ENCODE results near the gene REEP1. TPM values are rescaled to one million over a fixed set of nuclear protein-coding genes. Genes with fewer than 3 reads are reported as not detected.

The REEP1 gene
- total RNA-seq, 4 donors from 2014 or later: 1.7 to 12.0 (median 3.6) TPM

DNA sequence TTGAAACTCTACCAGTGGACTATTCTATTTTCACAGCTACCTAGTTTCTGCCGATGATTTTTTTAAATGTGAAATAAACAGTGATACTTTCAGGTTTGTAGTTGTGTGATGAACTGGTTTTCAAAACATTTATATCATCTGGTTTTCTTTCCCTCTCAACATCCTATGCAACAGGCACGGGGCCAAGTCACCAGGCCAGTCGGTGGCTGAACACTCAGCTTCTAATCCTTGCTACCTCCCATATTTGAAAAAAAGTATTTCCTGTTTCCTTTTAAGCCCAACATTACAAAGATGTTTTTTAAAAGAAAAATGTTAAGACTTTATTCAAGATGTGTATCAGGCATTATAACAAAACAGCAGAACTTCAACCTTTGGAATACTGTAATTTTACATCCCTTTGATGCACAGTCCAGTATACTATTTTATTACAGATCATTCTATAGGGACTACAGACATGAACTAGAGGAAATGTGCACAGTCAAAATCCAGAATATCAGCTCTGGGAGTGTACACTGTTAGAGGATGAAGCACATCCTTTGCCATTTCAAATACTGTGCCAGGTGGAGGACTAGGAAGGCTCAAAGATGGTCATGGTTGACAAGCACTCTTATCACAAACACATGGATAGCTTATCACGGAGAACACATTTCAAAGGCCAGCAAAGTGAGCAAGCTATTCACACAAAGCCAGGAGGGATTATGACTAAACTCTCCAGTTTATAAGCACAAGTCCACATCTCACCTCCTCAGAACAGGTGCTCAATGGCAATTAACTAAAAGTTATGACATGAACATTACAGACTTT is 123.5 kb downstream of the REEP1 start:
- peak in 1 of 3 donors; percentile 42 for DNase-seq
- peaks cover 0 to 30% (median 0%) of the 10 kb centered on the region in 3 donors for H3K36me3 ChIP-seq
- H3K27ac ChIP-seq: peak overlapping the region in 2 of 4 donors; percentile 12 to 36
- no peak overlapping the region for H3K4me3 ChIP-seq
- H3K4me1 ChIP-seq: peaks cover 0 to 27% (median 0%) of the 10 kb centered on the region in 4 donors
- TF ChIP-seq POLR2A (IDR thresholded peaks at IDR 0.05): no peak
- TF ChIP-seq, protein P1, sequence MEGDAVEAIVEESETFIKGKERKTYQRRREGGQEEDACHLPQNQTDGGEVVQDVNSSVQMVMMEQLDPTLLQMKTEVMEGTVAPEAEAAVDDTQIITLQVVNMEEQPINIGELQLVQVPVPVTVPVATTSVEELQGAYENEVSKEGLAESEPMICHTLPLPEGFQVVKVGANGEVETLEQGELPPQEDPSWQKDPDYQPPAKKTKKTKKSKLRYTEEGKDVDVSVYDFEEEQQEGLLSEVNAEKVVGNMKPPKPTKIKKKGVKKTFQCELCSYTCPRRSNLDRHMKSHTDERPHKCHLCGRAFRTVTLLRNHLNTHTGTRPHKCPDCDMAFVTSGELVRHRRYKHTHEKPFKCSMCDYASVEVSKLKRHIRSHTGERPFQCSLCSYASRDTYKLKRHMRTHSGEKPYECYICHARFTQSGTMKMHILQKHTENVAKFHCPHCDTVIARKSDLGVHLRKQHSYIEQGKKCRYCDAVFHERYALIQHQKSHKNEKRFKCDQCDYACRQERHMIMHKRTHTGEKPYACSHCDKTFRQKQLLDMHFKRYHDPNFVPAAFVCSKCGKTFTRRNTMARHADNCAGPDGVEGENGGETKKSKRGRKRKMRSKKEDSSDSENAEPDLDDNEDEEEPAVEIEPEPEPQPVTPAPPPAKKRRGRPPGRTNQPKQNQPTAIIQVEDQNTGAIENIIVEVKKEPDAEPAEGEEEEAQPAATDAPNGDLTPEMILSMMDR (IDR thresholded peaks at IDR 0.05): no peak
- no peaks in the 10 kb centered on the region for H3K9me3 ChIP-seq
- H3K27me3 ChIP-seq: no peaks in the 10 kb centered on the region

DNA sequence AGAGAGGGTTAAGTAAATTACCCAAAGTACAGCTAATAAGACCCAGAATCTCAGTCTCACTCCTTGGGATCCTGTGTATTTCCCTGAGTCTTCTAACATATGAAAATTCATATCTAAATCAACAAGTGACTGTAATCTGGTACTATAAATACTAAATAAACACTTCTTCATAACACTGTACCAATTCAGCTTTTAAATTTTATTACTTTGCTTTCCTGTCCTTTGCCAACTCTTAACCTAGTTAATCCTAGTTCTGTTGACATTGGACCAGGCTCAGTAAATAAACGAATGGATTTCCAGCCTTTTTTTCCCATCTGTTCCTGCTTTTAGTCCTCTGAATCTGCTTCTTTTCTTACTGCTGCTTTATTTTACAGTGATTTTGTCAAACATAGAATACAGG is 124.4 kb downstream of the REEP1 start:
- Histone ChIP-seq H3K4me1 (peaks cover 0 to 27% (median 0%) of the 10 kb centered on the region in 4 donors), H3K4me3 (no peak overlapping the region), H3K27ac (no peak overlapping the region), H3K27me3 (no peaks in the 10 kb centered on the region), H3K9me3 (no peaks in the 10 kb centered on the region), H3K36me3 (peaks cover 0 to 38% (median 0%) of the 10 kb centered on the region in 3 donors)
- TF ChIP-seq POLR2A (IDR thresholded peaks at IDR 0.05): no peak
- TF ChIP-seq, protein P1 (IDR thresholded peaks at IDR 0.05): no peak
- DNase-seq: no peak

DNA sequence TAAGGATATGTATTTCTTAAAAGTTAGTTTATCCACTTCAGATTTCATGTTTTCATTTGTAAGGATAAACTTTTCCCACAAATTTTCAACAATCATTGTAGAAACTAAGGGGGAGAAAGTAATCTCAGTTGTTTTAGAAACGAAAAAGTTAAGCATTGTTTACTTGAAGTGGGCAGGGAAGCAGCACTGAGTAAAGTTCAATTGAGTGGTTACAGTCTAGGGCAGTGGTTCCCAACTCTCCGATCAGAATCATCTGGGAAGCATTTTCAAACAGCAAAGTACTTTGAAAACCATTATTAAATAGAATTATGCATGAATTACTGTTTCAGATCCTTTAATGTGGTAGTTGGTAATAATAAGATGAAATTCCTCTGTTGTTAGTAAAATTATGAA is 125.6 kb downstream of the REEP1 start:
- TF ChIP-seq, protein P1 (IDR thresholded peaks at IDR 0.05): no peak
- TF ChIP-seq POLR2A (IDR thresholded peaks at IDR 0.05): no peak
- peaks cover 0 to 51% (median 0%) of the 10 kb centered on the region in 3 donors for H3K36me3 ChIP-seq

DNA sequence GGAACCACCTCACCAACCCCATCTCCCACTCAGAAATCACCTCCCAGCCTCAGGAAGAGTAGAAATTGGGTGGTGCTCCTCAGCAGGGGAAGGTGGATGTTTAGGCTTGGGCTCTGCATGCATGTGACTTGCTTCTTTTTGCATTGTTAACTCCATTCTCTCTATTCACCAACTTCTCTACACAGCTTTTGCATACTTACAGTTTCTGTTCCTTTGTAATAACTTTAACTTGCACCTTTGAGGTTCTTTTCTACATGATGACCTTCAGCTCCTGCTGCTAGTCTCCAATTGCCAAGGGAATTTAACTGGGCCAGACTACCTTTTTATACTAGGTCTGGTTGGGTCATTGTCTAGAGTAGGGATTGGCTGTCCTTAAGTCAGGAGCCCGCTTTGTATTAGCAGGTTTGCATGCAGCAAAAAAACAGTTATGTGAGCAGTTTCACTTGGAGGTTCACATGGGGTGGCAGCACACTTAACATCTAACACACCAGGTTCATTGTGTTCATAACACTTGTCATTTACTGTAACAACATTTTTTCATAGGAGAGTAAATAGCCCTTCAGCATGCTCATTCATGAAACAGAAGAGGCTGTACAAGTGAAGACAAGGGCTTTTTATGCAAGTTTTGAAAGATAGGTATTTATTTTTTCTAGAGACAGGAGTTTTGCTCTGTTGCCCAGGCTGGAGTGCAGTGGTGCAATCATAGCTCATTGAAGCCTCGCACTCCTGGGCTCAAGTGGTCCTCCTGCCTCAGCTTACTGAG is 126.2 kb downstream of the REEP1 start:
- Histone ChIP-seq H3K27ac (no peak overlapping the region), H3K9me3 (no peaks in the 10 kb centered on the region), H3K27me3 (no peaks in the 10 kb centered on the region), H3K4me3 (no peak overlapping the region), H3K36me3 (peaks cover 0 to 57% (median 0%) of the 10 kb centered on the region in 3 donors), H3K4me1 (peaks cover 0 to 22% (median 0%) of the 10 kb centered on the region in 4 donors)
- DNase-seq: no peak
- TF ChIP-seq POLR2A (IDR thresholded peaks at IDR 0.05): no peak
- TF ChIP-seq, protein P1 (IDR thresholded peaks at IDR 0.05): no peak

More for the DNA sequence above, 125.6 kb downstream of the REEP1 start:
- H3K27ac ChIP-seq: no peak overlapping the region
- H3K4me1 ChIP-seq: peaks cover 0 to 25% (median 0%) of the 10 kb centered on the region in 4 donors
- no peak for DNase-seq
- H3K27me3 ChIP-seq: no peaks in the 10 kb centered on the region
- no peak overlapping the region for H3K4me3 ChIP-seq
- H3K9me3 ChIP-seq: no peaks in the 10 kb centered on the region

DNA sequence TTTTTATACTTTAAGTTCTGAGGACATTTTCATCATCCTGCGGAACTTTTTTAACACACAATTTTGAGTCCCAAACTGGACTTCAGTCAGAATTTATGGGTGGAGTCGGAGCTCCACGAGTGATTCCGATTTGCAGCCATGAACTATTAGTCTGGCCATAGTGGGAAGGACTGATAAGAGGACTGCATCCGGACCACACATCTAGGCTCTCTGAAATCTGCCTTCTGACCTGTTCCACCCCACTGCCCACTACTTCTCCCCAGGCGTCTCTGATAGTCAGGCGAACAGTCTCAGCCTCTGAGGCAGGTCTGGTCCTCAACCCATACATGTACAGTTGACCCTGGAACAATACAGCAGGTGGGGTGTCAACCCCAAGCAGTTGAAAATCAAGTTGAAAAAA is 133.0 kb downstream of the REEP1 start:
- no peaks in the 10 kb centered on the region for H3K27me3 ChIP-seq
- no peaks in the 10 kb centered on the region for H3K9me3 ChIP-seq
- DNase-seq: no peak
- no peak for TF ChIP-seq POLR2A (IDR thresholded peaks at IDR 0.05)
- TF ChIP-seq, protein P1 (IDR thresholded peaks at IDR 0.05): no peak
- H3K4me1 ChIP-seq: peaks cover 0 to 13% (median 2%) of the 10 kb centered on the region in 4 donors
- peaks cover 0 to 38% (median 0%) of the 10 kb centered on the region in 3 donors for H3K36me3 ChIP-seq
- H3K4me3 ChIP-seq: no peak overlapping the region
- H3K27ac ChIP-seq: no peak overlapping the region

Measured in Peyer's patch (tissue), 4 donors.